Measurements from ENCODE around the gene MXI1.

GRCh38 chr10:110172155-110172554 is 35.2 kb upstream of the MXI1 start:
- TF ChIP-seq, protein P1, sequence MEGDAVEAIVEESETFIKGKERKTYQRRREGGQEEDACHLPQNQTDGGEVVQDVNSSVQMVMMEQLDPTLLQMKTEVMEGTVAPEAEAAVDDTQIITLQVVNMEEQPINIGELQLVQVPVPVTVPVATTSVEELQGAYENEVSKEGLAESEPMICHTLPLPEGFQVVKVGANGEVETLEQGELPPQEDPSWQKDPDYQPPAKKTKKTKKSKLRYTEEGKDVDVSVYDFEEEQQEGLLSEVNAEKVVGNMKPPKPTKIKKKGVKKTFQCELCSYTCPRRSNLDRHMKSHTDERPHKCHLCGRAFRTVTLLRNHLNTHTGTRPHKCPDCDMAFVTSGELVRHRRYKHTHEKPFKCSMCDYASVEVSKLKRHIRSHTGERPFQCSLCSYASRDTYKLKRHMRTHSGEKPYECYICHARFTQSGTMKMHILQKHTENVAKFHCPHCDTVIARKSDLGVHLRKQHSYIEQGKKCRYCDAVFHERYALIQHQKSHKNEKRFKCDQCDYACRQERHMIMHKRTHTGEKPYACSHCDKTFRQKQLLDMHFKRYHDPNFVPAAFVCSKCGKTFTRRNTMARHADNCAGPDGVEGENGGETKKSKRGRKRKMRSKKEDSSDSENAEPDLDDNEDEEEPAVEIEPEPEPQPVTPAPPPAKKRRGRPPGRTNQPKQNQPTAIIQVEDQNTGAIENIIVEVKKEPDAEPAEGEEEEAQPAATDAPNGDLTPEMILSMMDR (IDR thresholded peaks at IDR 0.05) = no peak
- TF ChIP-seq POLR2A (IDR thresholded peaks at IDR 0.05) = no peak
